ENCODE measurements around the gene BMS1. TPM values are rescaled to one million over a fixed set of nuclear protein-coding genes. Genes with fewer than 3 reads are reported as not detected.

Gene BMS1
- total and polyA plus RNA-seq, 2 of the 8 experiments (the other 6 are each of a cell fraction or from before 2014, with no cell fraction given), result 3.7 to 34.6 TPM

DNA sequence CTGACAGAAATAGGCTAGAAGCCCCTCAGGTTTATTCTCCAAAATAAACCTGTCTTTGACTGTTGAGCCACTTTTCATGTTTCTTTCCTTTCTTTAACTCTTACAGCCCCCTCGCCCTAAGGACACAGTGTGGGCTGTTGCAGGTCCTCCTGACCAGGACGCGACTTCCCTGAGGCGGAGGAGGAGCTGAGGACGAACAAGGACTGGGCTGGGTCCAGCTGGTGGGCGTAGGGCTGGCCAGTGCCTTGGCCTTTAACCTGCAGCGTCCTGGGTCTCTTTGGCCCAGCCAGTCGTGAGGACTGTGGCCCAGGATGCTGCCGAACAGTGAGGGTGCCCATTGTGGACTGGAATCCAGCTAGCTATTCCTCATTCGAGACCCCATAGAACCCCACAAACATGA is 13.4 kb upstream of the BMS1 start:
- Histone ChIP-seq H2BK20ac (ENCODE audit: low read length) (no peak overlapping the region), H3K56ac (replicated peaks; ENCODE audit: insufficient read length, low read depth, low read length) (no peak overlapping the region), H2AK5ac (ENCODE audit: low read depth, low read length) (no peak overlapping the region), H2BK15ac (ENCODE audit: low read length) (no peak overlapping the region), H4K20me1 (replicated peaks in 1 of 2; ENCODE audit: control insufficient read depth in 1 of 2, insufficient read depth in 2 of 2, low read length in 2 of 2) (no peaks in the 10 kb centered on the region), H4K8ac (ENCODE audit: extremely low read depth, insufficient read depth, low read length) (no peak overlapping the region), H4K91ac (replicated peaks; ENCODE audit: insufficient read length, low read length) (no peak overlapping the region), H3K9me3 (ENCODE audit: insufficient read depth in 2 of 2, low read depth in 1 of 2, low read length in 1 of 2) (no peaks in the 10 kb centered on the region; a peak in 1 of 4 replicates), H3K4ac (replicated peaks; ENCODE audit: insufficient read length, low read depth, low read length) (no peak overlapping the region), H3K4me1 (replicated peaks in 1 of 4; ENCODE audit: control insufficient read depth in 3 of 4, insufficient read depth in 4 of 4, low read length in 3 of 4) (no peaks in the 10 kb centered on the region), H3K27me3 (replicated peaks in 1 of 4; ENCODE audit: control insufficient read depth in 3 of 4, extremely low read depth in 1 of 4, insufficient read depth in 3 of 4, low read length in 3 of 4) (no peaks in the 10 kb centered on the region; a peak in 2 of 7 replicates), H2BK5ac (ENCODE audit: low read depth, low read length) (no peak overlapping the region), H3K36me3 (ENCODE audit: control insufficient read depth in 2 of 4, insufficient read depth in 4 of 4, low read length in 3 of 4) (no peaks in the 10 kb centered on the region), H3K23ac (ENCODE audit: insufficient read length) (no peak overlapping the region), H3K79me2 (ENCODE audit: control insufficient read depth in 1 of 2, insufficient read depth in 2 of 2, low read length in 2 of 2) (no peaks in the 10 kb centered on the region), H2BK12ac (ENCODE audit: low read depth, low read length) (no peak overlapping the region), H4K5ac (ENCODE audit: insufficient read length, low read depth, low read length) (no peak overlapping the region), H3K23me2 (ENCODE audit: low read depth, low read length) (no peaks in the 10 kb centered on the region), H3K18ac (ENCODE audit: extremely low read depth, low read length) (no peak overlapping the region), H2AFZ (ENCODE audit: low read length) (no peak overlapping the region), H2BK120ac (replicated peaks; ENCODE audit: low read depth, low read length) (no peak overlapping the region), H3K14ac (ENCODE audit: insufficient read length) (no peak overlapping the region), H3K27ac (ENCODE audit: low read depth, low read length) (no peak overlapping the region), H3K4me2 (ENCODE audit: insufficient read depth in 1 of 2, low read depth in 2 of 2, low read length in 2 of 2) (no peak overlapping the region), H3K79me1 (ENCODE audit: low read depth, low read length) (no peaks in the 10 kb centered on the region), H3K9ac (replicated peaks in 1 of 4; ENCODE audit: extremely low read depth in 1 of 4, low read depth in 3 of 4, low read length in 3 of 4) (no peak overlapping the region), H3K4me3 (ENCODE audit: extremely low read depth in 1 of 4, insufficient read depth in 2 of 4, low read depth in 3 of 4, low read length in 4 of 4) (no peak overlapping the region)
- WGBS, 2 experiments (ENCODE audit: extremely low coverage in 1 of 2, insufficient coverage in 1 of 2, insufficient read length in 1 of 2, insufficient replicate concordance in 2 of 2, low coverage in 1 of 2, low lambda C conversion rate in 2 of 2, missing lambda C conversion rate in 1 of 2), result 86% methylated on average over 10 of the region's 10 CpGs; no CpG with 5 or more reads in 1 of the 2 experiments
- ChIA-PET CTCF (ENCODE audit: partially characterized antibody) (no interaction called here), POLR2A (ENCODE audit: partially characterized antibody) (interaction anchor here (1.2 kb wide), 1 partner anchor 14 kb away, joined by 5 read pairs; the partner anchor contains the start of gene BMS1)
- DNase-seq (ENCODE audit: low read depth in 1 of 2, low spot score in 2 of 2) (no peak), FAIRE-seq (no peak)
- no peak for TF ChIP-seq CBX8 (IDR thresholded peaks at IDR 0.05; ENCODE audit: borderline replicate concordance, low read depth, low read length)
- no peak for TF ChIP-seq CHD2 (IDR thresholded peaks at IDR 0.05; ENCODE audit: low read length)
- no peak for TF ChIP-seq TEAD4 (IDR thresholded peaks at IDR 0.05; ENCODE audit: low read depth, low read length)
- no peak for TF ChIP-seq TBP (IDR thresholded peaks at IDR 0.05; ENCODE audit: low read depth, low read length)
- TF ChIP-seq SRF (IDR thresholded peaks at IDR 0.05; ENCODE audit: low read depth, low read length), result no peak
- no peak for TF ChIP-seq CEBPB (IDR thresholded peaks at IDR 0.05; ENCODE audit: low read depth, low read length)
- no peak for TF ChIP-seq CREB1 (IDR thresholded peaks at IDR 0.05)
- TF ChIP-seq, protein P1, sequence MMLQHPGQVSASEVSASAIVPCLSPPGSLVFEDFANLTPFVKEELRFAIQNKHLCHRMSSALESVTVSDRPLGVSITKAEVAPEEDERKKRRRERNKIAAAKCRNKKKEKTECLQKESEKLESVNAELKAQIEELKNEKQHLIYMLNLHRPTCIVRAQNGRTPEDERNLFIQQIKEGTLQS (IDR thresholded peaks at IDR 0.05; ENCODE audit: insufficient read depth, low read depth, low read length), result no peak
- no peak for TF ChIP-seq BACH1 (IDR thresholded peaks at IDR 0.05; ENCODE audit: low read length)
- no peak for TF ChIP-seq POLR2A (IDR thresholded peaks at IDR 0.05; ENCODE audit: control extremely low read depth in 1 of 2, low read depth in 2 of 2, low read length in 2 of 2)
- TF ChIP-seq SIN3A (conservative IDR thresholded peaks at IDR 0.05 in 1 of 2, IDR thresholded peaks at IDR 0.05 in 1 of 2; ENCODE audit: low read depth in 1 of 2, low read length in 2 of 2), result no peak
- TF ChIP-seq ASH2L (IDR thresholded peaks at IDR 0.05; ENCODE audit: low read length), result no peak
- no peak for TF ChIP-seq SP1 (IDR thresholded peaks at IDR 0.05; ENCODE audit: low read depth, low read length)
- no peak for TF ChIP-seq SAP30 (IDR thresholded peaks at IDR 0.05; ENCODE audit: insufficient read depth, insufficient replicate concordance, low read length)
